Stimulated activated CD8-positive, alpha-beta memory T cell treated with anti-CD3 and anti-CD28 coated beads, Interleukin-4, amount 100 ng/mL, for 48 hours (primary cell): ENCODE data around the gene RNF169.
"Not testable (repeated sequence)": the region's sequence is repeated elsewhere in the genome, so short reads cannot be mapped to it uniquely, and the experiment has no call there.

Experiments used
- DNase-seq: peaks from one replicate; pipeline ENCODE4 v3.0.0-alpha.2; 2020

Gene RNF169

GRCh38 chr11:74729397-74729796 lies 19.3 kb upstream of the RNF169 start:
- DNase-seq = no peak

GRCh38 chr11:74730571-74731260 lies 17.9 kb upstream of the RNF169 start:
- DNase-seq = no peak

GRCh38 chr11:74731301-74732094 lies 17.2 kb upstream of the RNF169 start, which contains the start of gene CHRDL2:
TSS of gene CHRDL2 (minus strand) at chr11:74731426. CDS start at chr11:74730888, 538 bp downstream.
- DNase-seq = no peak

DNA sequence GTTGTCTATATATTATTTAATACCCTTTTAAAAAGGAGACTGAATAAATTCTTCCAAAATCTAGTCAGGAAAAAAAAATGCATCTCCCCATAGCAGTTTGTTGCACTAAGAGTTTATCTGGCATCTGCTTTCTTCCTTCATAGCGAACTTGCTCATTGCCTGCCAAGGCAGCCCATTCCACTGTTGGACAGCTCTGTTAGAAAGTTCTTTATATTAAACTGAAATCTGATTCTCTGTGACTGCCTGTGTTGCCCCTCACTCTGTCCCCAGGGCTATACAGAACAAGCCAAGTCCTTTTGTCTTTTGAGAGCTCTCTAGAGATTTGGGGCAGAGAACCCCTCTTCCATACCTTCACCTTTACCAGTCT lies 14.1 kb upstream of the RNF169 start:
- no peak for DNase-seq

DNA sequence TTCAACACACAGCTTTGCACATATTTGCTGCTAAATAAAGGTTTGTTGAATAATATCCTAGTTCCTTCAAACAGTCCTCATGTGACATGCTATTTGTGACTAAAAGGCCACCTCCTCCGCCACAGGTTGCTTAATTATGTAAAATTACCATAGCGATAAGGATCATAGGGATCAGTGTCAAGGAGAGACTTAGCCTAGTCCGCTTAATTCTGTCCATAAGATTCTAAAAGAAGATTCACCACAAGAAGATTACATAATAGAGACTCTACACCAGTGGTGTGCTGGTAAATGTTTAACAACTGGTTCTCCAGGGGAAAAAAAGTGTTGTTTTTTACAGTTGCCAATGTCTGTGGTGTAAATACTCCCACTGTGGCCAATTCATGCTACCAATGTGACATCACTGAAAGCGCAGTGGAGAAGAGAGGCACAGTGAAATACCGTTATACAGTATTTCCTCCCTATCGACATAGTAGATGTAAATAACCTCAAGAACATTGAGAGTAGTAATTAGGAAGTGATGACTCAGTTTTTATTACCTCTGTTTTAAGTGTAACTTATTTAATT lies 13.2 kb upstream of the RNF169 start:
- DNase-seq = no peak

DNA sequence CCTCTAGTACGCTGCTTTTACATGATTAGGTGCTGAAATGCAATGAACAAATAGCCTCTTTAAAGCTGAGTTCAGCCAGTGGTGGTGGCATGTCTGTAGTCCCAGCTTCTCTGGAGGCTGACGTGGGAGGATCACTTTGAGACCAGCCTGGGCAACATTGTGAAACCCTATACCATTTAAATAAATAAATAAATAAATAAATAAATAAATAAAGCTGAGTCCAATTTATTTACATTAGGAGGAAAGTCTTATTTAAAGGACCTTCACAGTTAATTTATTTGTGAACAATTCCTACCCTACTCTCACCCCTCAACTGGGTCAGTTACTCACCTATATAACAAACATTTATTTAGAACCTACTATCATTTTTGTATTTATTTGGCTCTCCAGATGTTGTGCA lies 12.6 kb upstream of the RNF169 start:
- no peak for DNase-seq

DNA sequence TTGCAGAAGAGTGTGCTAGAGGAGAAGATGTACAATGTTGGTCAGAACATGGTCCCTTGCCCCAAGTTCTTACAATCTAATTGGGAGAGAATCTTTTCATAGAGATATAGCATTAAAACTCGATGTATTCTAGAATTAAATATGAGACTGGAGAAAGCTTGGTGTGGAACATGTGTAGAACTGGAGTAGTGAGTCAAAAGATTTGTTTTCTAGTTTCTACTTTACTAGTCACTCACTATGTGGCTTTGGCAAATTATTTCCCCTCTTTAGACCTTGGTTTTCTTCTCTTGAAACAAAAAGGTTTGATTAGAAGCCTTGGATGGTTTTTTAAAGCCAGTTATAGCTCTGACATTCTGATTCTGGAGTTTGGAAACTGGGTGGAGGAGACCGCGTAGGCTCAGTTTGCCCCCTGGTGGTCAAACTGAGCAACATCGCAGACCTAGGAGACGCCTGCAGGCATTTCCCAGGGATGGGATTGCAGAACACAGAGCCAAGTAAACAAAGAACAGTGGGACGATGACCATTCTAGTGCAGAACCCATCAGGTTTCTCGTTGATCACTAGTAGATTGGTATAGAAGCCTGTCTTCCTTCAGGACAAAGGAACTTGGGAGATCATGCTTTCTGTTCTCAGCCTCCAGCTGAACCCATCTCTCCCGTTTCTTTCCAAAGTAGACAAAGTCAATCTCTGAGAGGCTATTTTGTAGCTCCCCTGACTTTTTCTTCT lies 8.9 kb upstream of the RNF169 start:
- peak; percentile 54 for DNase-seq

DNA sequence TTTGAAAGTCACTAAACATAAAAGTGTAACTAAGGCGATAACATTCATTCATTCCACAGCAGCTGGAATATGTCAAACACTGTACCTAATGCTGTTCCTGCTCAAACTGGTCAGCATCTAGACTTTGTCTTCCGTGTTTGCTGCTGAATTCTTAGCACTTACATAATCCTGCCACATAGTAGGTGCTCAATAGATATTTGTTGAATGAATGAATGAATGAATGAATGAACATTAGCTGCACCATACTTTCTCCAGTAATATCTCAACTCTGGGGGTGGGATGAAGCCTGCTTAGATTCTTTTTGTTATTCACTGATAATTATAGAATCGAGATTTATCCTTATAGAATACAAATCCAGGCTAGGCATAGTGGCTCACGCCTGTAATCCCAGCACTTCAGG lies 6.6 kb upstream of the RNF169 start:
- no peak for DNase-seq

DNA sequence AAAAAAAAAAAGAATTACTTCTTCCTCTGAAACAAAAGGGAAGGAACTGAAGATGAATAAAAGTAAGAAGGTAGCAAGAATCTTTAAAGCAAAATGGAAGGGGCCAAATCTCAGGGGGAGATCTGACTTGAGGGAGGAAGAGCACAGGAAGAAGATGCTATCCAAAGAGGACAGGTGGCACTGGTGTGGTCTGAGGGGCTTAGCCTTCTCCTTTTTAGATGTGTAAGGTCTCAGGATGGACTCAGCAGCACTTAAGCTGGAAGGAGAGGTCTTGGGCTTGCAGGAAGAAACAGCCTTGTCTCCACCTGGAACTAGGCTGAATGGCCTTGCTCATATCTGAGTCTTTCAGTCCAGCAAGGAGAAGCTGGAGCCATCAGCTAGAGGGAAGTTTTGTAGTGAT lies 5.0 kb upstream of the RNF169 start:
- DNase-seq = no peak

DNA sequence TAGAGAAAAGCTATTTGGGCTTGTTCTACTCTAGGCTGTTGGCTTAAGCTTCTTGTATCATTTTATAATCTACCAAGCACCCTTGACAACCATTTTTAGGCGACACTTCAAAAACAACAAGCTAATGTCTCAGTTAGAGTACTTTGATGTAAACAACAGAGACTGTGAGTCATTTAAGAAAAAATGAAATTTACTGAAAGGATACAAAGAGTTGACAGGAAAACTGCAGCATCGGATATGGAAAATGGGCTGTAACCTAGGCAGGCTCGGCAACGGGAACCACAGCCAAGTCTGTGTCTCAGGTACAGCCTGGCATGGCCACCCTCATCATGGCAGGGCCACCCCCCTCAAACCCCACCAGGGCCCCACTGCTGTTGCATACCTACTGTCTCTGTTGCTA lies 4.4 kb upstream of the RNF169 start:
- no peak for DNase-seq

GRCh38 chr11:74746868-74747267 lies 1.8 kb upstream of the RNF169 start:
- DNase-seq = no peak

DNA sequence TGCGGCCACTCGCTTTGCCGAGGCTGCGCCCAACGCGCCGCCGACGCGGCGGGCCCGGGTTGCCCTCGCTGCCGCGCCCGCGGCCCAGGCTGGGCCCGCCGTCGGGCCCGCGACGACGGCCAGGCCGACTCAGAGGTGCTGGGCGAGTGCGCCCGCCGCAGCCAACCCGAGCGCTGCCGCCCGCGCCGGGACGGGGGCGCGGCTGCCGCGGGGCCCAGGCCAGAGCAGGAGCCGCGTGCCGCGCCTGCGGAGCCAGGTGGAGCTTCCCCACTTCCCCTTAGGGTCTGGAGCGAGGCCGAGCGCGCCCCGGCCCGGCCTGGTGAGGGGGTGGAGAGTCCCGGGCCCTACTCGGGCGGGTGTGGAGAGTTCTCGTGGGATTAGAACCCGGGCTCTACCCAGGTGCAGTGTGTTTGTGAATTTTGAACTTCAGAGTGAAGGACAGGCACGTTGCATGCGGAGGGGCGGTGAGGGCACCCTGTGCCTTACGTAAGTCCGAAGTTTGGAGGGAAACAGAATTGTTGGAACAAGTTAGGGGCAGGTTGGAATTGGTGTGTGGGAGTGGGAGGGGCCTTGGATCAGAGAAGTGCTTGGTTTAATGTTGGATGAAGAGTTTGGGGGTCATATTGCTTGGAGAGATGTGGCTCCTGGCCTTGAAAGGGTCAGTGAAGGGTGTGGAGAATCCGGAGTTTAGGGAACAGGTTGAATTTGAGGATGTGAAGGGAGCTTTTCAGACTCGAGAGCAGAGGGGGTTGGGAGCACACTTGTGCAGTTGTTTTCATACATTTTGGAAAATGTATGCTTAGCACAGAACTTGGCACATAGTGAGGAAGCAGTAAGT lies 697 bp downstream of the RNF169 start:
- DNase-seq = peak; percentile 63

DNA sequence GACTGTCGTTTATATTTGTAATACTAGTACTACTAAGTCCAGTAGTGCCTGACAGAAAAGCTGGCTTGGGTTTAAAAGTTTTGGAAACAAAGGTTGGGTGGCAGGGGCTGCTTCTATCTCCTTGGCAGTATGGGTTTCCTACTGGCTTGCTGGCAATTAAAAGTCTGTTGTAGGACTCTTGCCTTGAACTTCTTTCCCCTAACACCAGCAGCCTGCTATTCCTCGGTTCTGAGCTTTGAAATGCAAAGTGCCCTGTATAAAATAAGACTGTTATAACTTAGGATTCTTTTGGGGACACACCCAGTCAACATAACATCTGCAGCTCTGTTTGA lies 1.3 kb downstream of the RNF169 start:
- DNase-seq = no peak

DNA sequence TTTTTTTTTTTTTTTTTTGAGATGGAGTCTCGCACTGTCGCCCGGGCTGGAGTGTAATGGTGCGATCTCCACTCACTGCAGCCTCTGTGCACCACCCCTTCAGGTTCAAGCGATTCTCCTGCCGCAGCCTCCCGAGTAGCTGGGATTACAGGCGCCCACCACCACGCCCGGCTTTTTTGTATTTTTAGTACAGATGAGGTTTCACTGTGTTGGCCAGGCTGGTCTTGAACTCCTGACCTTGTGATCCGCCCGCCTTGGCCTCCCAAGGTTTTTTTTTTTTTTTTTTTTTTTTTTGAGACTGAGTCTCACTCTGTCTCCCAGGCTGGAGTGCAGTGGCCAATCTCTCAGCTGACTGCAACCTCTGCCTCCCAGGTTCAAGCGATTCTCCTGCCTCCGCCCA lies 1.9 kb downstream of the RNF169 start:
- DNase-seq = not testable (repeated sequence)

GRCh38 chr11:74751303-74751702 lies 2.7 kb downstream of the RNF169 start:
- no peak for DNase-seq

- no peak for DNase-seq
These were observed 6.0 kb downstream of the RNF169 start for GRCh38 chr11:74754507-74755252.

DNA sequence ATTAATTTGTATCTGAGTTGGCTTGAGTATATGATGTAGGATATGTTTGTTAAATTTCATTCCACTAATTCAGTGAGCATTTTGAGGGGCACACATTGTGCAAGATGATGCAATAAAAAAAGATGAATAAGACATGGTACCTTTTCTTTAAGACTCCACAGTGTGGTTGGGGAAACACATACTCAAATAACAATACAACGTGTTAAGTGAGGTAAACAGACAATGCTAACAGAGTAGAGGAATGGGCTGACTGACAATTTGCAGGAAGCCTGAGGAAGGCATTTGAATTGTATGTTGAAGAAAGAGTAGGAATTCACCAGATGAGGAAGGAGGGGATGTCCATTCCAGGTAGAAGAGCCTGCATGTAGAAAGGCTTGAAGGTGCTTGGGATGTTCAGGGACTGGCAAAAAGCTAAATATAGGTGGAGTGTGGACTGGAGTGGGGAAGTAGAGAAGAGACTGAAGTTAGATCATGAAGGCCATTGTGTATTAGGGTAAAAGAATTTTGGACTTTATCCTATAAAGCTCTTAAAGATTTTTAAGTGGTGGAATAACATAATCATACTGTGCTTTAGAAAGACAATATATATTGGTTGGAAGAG lies 6.8 kb downstream of the RNF169 start:
- DNase-seq = no peak

DNA sequence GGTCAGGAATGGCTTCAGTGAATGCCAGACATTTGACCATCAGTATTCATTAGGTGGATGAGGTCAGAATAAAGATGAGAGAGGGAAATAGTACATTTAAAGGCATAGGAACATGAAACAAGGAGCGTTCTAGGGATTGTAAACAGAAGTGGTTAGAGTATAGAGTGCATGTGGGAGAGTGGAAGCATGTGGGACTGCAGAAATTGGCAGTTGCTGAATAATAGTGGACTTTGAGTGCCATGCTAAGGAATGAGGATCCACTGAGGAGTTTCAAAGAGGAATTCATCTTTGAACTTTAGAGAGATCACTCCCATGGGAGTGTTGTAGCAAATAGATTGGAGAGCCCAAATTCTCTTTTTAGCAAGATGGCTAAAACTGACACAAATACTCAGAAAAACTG lies 7.9 kb downstream of the RNF169 start:
- DNase-seq = no peak

- no peak for DNase-seq
These were observed 18.3 kb downstream of the RNF169 start for GRCh38 chr11:74766905-74767304.

GRCh38 chr11:74768172-74768651 lies 19.6 kb downstream of the RNF169 start:
- peak; percentile 39 for DNase-seq

GRCh38 chr11:74769055-74769707 lies 20.5 kb downstream of the RNF169 start:
- no peak for DNase-seq
